ENCODE measurements around the gene FRMPD1.

The FRMPD1 gene

GRCh38 chr9:37669232-37669631 lies 18.5 kb downstream of the FRMPD1 start:
- in situ Hi-C loops (cut with HindIII; ENCODE audit: low sequenced_read_pairs): no loop called here

GRCh38 chr9:37675661-37676060 lies 24.9 kb downstream of the FRMPD1 start:
- in situ Hi-C loops (cut with HindIII; ENCODE audit: low sequenced_read_pairs): no loop called here

DNA sequence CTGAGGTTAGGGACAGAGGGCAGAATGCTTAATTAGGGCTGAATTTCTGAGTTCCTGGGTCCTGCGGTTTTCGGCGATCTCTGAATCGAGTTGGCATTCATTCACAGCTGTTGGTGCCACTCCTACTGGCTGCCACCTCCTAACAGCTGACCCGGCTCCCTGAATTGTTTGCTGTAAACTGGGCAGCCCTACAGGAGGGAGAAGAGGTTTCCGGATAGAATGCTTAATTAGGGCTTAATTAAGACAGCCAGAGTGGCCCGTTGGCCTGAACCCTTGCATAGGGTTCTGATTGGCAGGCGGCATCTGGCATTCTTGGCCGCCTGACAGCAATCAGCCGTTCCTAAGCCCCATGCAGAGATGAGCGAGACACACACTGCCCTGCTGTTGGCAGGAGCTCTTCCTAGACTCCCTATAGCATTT lies 25.7 kb downstream of the FRMPD1 start:
- in situ Hi-C loops (cut with HindIII; ENCODE audit: low sequenced_read_pairs): no loop called here

DNA sequence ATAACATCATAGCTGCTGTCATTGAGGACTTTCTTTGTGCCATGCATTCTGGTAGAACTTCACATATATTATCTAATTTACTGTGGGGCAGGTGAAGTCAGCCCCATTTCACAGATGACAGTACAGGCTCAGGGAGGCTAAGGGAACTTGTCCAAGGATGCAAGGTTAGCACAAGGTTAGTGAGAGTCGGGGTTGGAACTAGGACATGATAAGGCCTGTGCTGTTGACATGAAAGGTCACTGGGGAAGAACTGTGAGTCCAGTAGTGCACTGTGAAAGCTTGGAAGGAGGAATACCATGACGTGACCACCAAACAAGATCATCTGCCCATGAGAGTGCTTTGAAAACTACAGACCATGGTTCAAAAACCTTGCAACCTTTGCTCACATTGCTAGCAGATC lies 26.7 kb downstream of the FRMPD1 start:
- in situ Hi-C loops (cut with HindIII; ENCODE audit: low sequenced_read_pairs): no loop called here

- in situ Hi-C loops (cut with HindIII; ENCODE audit: low sequenced_read_pairs): no loop called here
Measured at GRCh38 chr9:37678789-37679273, 28.1 kb downstream of the FRMPD1 start.

- in situ Hi-C loops (cut with HindIII; ENCODE audit: low sequenced_read_pairs): no loop called here
Measured at GRCh38 chr9:37679649-37680402, 29.1 kb downstream of the FRMPD1 start.

DNA sequence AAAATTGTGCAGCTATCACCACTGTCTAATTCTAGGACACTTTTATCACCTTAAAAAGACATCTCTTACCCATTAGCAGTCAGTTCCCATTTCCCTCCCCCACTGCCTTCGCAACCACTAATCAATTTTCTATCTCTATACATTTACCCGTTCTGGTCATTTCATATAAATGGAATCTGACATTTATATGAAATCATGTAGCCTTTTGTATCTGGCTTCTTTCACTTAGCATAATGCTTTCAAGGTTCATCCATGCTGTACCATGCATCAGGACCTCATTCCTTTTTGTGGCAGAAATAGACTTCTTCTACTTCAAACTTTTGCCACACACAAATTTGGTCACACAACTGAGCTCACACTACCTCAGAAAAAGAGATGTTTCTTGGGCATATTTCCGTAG lies 32.2 kb downstream of the FRMPD1 start:
- in situ Hi-C loops (cut with HindIII; ENCODE audit: low sequenced_read_pairs): no loop called here

DNA sequence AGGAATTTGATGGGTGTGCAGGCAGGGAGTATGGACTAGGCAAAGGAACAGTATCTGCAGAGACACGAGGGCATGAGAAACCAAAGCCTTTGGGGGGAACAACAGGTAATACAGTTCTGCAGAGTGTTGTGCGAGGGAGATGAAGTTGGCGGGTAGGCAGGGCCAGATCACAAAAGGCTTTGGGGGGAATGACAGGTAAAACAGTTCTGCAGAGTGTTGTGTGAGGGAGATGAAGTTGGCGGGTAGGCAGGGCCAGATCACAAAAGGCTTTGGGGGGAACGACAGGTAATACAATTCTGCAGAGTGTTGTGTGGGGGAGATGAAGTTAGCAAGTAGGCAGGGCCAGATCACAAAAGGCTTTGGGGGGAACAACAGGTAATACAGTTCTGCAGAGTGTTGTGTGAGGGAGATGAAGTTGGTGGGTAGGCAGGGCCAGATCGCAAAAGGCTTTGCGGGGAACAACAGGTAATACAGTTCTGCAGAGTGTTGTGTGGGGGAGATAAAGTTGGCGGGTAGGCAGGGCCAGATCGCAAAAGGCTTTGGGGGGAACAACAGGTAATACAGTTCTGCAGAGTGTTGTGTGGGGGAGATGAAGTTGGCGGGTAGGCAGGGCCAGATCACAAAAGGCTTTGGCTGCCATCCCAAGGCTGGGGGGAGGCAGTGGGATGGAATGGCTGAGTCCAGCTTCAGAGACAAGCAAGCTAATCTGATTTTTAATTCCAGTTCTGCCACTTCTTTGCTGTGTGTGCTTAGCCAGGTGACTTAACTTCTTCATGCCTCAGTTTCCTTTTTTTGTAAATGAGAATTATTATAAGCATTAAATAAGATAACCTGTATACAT lies 33.0 kb downstream of the FRMPD1 start:
- in situ Hi-C loops (cut with HindIII; ENCODE audit: low sequenced_read_pairs): no loop called here

- in situ Hi-C loops (cut with HindIII; ENCODE audit: low sequenced_read_pairs): no loop called here
Measured at GRCh38 chr9:37692622-37693221, 42.0 kb downstream of the FRMPD1 start.

- in situ Hi-C loops (cut with HindIII; ENCODE audit: low sequenced_read_pairs): no loop called here
Measured at GRCh38 chr9:37693260-37693659, 42.5 kb downstream of the FRMPD1 start.

DNA sequence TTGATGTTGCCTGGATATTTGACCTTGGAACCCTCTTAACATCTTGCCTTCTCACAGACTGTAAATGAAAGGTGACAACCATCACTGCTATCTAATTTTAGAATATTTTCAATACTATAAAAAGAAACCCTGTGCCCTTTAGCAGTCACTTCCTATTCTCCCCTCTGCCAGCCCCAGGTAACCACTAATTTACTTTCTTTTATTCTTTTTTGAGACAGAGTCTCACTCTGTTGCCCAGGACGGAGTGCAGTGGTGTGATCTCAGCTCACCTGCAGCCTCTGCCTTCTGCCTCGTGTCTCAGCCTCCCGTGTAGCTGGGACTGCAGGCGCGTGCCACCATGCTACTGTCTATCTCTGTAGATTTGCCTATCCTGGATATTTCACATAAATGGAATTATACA lies 43.6 kb downstream of the FRMPD1 start:
- in situ Hi-C loops (cut with HindIII; ENCODE audit: low sequenced_read_pairs): no loop called here

DNA sequence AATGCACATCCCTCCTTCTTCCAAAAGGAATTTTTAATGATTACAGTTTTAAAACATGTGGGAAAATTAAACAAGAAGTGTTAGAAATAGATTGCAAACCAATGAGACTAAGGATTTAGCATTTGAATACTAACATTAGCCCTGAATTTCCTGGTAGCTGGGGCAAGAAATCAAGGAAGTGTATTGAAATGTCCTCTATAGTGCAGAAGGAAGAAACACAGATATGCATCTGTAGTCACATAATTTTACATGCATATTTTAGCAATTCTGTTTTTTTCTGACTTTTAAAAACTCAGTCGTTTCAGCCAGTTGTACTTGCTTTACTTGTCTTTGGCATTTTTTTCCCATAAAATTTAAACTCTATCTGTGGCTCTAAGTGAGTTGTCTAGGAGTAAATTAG lies 45.8 kb downstream of the FRMPD1 start:
- in situ Hi-C loops (cut with HindIII; ENCODE audit: low sequenced_read_pairs): no loop called here

- in situ Hi-C loops (cut with HindIII; ENCODE audit: low sequenced_read_pairs): no loop called here
Measured at GRCh38 chr9:37700131-37700530, 49.4 kb downstream of the FRMPD1 start.

DNA sequence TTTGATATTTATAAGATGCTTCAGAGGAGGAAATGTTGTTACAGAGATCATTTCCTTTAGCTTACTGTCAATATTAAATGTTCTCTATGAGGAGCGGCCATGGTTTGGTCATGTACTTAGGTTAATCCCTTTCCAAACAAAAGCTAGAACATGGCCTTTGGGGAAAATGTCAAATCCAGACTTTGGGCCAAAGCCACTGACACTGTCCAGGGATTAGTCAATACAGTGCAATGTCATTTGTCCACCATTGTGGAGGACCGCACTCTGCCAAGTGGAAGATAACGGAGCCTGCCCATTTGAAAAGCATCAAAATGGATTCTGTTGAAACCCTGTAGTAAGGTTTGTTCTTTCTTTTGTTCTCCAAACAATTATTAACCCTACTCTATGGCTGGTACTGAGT lies 50.1 kb downstream of the FRMPD1 start:
- in situ Hi-C loops (cut with HindIII; ENCODE audit: low sequenced_read_pairs): no loop called here

- in situ Hi-C loops (cut with HindIII; ENCODE audit: low sequenced_read_pairs): no loop called here
Measured at GRCh38 chr9:37705787-37706186, 55.0 kb downstream of the FRMPD1 start.

- in situ Hi-C loops (cut with HindIII; ENCODE audit: low sequenced_read_pairs): no loop called here
Measured at GRCh38 chr9:37706290-37706689, 55.5 kb downstream of the FRMPD1 start.

GRCh38 chr9:37707748-37708147 lies 57.0 kb downstream of the FRMPD1 start:
- in situ Hi-C loops (cut with HindIII; ENCODE audit: low sequenced_read_pairs): no loop called here

GRCh38 chr9:37710046-37710445 lies 59.3 kb downstream of the FRMPD1 start:
- in situ Hi-C loops (cut with HindIII; ENCODE audit: low sequenced_read_pairs): no loop called here

GRCh38 chr9:37715260-37715659 lies 64.5 kb downstream of the FRMPD1 start:
- in situ Hi-C loops (cut with HindIII; ENCODE audit: low sequenced_read_pairs): no loop called here

DNA sequence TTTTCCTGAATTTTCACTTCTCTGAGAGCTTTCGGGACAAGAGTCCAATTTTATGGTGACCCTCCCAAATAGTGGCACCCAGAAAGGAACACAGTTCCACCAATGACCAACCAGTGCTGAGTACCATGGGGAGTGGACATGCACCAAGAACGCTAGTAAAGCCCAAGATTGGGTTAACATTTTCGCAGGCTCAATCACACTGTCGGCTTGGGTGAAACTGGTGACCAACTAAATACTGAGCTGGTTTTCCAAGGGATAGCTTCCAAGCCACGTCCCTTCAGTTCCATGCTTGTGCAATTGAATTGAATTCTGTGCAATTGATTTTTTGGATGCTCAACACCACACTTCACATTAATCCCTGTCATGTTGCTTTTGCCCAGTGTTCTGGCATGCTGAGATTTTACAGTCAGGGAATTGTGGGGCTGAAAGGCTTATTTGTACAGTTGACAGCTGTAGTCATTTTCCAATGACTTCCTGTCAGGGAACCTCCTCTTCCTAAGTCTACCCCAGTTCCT lies 65.3 kb downstream of the FRMPD1 start:
- in situ Hi-C loops (cut with HindIII; ENCODE audit: low sequenced_read_pairs): no loop called here

DNA sequence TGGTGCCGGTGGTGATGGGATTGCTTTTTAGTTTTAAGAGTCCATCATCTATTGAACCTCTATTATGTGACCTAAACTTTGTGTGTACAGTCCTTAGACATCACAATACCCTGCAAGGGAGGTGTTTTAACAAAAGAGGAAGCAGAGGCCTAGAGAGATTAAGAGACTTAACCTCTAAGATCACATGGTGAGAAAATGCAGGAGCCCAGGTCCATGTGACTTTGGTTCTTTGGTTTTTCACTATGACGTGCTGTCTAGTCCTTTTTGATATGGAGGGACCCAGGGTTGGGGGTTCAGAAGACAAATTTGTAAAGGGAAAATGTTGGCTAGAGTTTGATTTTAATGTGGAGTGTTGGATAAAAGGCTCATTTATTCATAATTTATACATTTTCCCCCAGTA lies 68.8 kb downstream of the FRMPD1 start:
- in situ Hi-C loops (cut with HindIII; ENCODE audit: low sequenced_read_pairs): no loop called here

Data from endothelial cell of hepatic sinusoid (primary cell).